ENCODE results near the gene ZRANB3. TPM values are rescaled to one million over a fixed set of nuclear protein-coding genes. Genes with fewer than 3 reads are reported as not detected.
A peak's percentile ranks its signal among the peaks of the same experiment; 100 is the strongest.

ZRANB3 gene
- total and polyA plus RNA-seq, 2 of the 13 experiments (the other 11 are each of a cell fraction or from before 2014, with no cell fraction given), result 5.8 to 25.2 TPM

DNA sequence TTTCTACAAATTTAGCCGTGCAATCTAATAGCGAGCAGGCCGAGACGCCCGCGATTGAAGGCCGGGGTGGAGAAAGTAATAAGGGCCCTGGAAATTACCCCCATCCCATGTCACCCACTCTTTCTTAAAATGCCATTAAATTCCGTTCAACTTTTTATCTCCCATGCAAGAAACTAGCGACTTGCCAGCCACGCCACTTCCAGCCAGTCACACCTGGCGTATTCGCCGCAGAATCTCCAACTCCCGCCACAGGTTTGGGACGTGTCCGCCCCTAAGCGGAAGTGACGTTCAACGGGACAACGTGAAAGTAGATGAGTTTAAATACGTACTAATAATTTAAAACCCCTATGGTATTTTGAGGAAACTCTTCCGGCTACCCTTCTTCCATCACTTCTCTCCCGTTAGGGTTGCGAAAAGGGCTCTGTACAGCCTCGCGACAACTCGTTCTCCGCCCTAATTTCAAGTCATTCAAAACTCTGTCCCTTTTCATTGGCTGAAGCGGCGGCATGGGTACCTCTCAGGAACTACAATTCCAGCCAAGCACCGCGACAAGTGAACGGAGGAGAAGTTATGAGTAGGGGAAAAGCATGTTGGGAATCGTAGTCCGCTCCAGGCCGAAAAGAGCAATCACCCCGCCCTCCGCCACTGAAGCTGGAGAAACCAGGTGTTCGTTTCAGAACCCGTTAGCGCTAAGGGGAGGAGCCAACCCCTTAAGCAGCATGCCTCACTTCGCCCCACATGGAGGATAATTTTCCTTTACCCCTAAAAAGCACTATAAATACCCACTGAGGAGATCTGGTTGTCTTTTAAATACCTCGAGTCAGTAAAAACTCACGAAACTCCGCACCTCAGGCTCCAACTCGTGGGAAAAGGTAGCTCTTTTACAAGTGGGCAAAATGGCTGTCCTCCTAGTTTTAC is at the start of gene ZRANB3 (continued):
- no peak for TF ChIP-seq RBFOX2 (IDR thresholded peaks at IDR 0.05; ENCODE audit: low read depth, low read length)
- no peak for TF ChIP-seq ZNF550 (CRISPR knock-in tag; IDR thresholded peaks at IDR 0.05; ENCODE audit: borderline replicate concordance)
- 0 out of 2 replicates have a peak, but pooled peaks have one; percentile 29 for TF ChIP-seq ZNF878 (CRISPR knock-in tag; IDR thresholded peaks at IDR 0.05)
- no peak; the same call in 1 of the 2 replicates for TF ChIP-seq ZNF230 (CRISPR knock-in tag; IDR thresholded peaks at IDR 0.05)
- TF ChIP-seq, protein P1, sequence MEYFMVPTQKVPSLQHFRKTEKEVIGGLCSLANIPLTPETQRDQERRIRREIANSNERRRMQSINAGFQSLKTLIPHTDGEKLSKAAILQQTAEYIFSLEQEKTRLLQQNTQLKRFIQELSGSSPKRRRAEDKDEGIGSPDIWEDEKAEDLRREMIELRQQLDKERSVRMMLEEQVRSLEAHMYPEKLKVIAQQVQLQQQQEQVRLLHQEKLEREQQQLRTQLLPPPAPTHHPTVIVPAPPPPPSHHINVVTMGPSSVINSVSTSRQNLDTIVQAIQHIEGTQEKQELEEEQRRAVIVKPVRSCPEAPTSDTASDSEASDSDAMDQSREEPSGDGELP (IDR thresholded peaks at IDR 0.05; ENCODE audit: borderline replicate concordance, low read depth), result peak; percentile 74; the same call in 1 of the 2 replicates
- TF ChIP-seq ZBTB3 (CRISPR knock-in tag; IDR thresholded peaks at IDR 0.05; ENCODE audit: borderline replicate concordance, low read depth), result no peak
- TF ChIP-seq DNMT1 (CRISPR knock-in tag; IDR thresholded peaks at IDR 0.05), result no peak
- no peak for TF ChIP-seq ESRRA (CRISPR knock-in tag; IDR thresholded peaks at IDR 0.05; ENCODE audit: low read depth)
- TF ChIP-seq FOXO1 (CRISPR knock-in tag; IDR thresholded peaks at IDR 0.05), result no peak; the same call in 1 of the 2 replicates
- TF ChIP-seq RFXANK (CRISPR knock-in tag; IDR thresholded peaks at IDR 0.05), result no peak
- TF ChIP-seq HNRNPH1 (optimal IDR thresholded peaks at IDR 0.05; ENCODE audit: low read depth, low read length), result no peak
- TF ChIP-seq DR1 (CRISPR knock-in tag; IDR thresholded peaks at IDR 0.05), result peak; percentile 30; the same call in 1 of the 2 replicates
- TF ChIP-seq THAP11 (CRISPR knock-in tag; IDR thresholded peaks at IDR 0.05), result peak; percentile 97
- 0 out of 2 replicates have a peak, but pooled peaks have one; percentile 23 for TF ChIP-seq SRF (IDR thresholded peaks at IDR 0.05; ENCODE audit: low read depth, low read length)
- TF ChIP-seq ZNF225 (CRISPR knock-in tag; IDR thresholded peaks at IDR 0.05), result no peak
- no peak for TF ChIP-seq ATAD3A (CRISPR knock-in tag; IDR thresholded peaks at IDR 0.05)
- TF ChIP-seq, protein P2, sequence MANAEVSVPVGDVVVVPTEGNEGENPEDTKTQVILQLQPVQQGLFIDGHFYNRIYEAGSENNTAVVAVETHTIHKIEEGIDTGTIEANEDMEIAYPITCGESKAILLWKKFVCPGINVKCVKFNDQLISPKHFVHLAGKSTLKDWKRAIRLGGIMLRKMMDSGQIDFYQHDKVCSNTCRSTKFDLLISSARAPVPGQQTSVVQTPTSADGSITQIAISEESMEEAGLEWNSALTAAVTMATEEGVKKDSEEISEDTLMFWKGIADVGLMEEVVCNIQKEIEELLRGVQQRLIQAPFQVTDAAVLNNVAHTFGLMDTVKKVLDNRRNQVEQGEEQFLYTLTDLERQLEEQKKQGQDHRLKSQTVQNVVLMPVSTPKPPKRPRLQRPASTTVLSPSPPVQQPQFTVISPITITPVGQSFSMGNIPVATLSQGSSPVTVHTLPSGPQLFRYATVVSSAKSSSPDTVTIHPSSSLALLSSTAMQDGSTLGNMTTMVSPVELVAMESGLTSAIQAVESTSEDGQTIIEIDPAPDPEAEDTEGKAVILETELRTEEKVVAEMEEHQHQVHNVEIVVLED (CRISPR knock-in tag; IDR thresholded peaks at IDR 0.05; ENCODE audit: borderline replicate concordance), result peak; percentile 92
- TF ChIP-seq ZNF337 (CRISPR knock-in tag; IDR thresholded peaks at IDR 0.05; ENCODE audit: borderline replicate concordance, low read depth), result no peak
- TF ChIP-seq, protein P3, sequence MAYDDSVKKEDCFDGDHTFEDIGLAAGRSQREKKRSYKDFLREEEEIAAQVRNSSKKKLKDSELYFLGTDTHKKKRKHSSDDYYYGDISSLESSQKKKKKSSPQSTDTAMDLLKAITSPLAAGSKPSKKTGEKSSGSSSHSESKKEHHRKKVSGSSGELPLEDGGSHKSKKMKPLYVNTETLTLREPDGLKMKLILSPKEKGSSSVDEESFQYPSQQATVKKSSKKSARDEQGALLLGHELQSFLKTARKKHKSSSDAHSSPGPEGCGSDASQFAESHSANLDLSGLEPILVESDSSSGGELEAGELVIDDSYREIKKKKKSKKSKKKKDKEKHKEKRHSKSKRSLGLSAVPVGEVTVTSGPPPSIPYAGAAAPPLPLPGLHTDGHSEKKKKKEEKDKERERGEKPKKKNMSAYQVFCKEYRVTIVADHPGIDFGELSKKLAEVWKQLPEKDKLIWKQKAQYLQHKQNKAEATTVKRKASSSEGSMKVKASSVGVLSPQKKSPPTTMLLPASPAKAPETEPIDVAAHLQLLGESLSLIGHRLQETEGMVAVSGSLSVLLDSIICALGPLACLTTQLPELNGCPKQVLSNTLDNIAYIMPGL (CRISPR knock-in tag; IDR thresholded peaks at IDR 0.05; ENCODE audit: borderline replicate concordance in 1 of 2, low read depth in 1 of 2), result peak; percentile 57 to 64; a peak in 2 of 4 replicates
- TF ChIP-seq ZSCAN22 (CRISPR knock-in tag; IDR thresholded peaks at IDR 0.05), result no peak
- TF ChIP-seq, protein P4, sequence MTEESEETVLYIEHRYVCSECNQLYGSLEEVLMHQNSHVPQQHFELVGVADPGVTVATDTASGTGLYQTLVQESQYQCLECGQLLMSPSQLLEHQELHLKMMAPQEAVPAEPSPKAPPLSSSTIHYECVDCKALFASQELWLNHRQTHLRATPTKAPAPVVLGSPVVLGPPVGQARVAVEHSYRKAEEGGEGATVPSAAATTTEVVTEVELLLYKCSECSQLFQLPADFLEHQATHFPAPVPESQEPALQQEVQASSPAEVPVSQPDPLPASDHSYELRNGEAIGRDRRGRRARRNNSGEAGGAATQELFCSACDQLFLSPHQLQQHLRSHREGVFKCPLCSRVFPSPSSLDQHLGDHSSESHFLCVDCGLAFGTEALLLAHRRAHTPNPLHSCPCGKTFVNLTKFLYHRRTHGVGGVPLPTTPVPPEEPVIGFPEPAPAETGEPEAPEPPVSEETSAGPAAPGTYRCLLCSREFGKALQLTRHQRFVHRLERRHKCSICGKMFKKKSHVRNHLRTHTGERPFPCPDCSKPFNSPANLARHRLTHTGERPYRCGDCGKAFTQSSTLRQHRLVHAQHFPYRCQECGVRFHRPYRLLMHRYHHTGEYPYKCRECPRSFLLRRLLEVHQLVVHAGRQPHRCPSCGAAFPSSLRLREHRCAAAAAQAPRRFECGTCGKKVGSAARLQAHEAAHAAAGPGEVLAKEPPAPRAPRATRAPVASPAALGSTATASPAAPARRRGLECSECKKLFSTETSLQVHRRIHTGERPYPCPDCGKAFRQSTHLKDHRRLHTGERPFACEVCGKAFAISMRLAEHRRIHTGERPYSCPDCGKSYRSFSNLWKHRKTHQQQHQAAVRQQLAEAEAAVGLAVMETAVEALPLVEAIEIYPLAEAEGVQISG (CRISPR knock-in tag; IDR thresholded peaks at IDR 0.05), result peak; percentile 89

Data from HepG2 (cell line).